ENCODE results near the gene RNF212.

DNA sequence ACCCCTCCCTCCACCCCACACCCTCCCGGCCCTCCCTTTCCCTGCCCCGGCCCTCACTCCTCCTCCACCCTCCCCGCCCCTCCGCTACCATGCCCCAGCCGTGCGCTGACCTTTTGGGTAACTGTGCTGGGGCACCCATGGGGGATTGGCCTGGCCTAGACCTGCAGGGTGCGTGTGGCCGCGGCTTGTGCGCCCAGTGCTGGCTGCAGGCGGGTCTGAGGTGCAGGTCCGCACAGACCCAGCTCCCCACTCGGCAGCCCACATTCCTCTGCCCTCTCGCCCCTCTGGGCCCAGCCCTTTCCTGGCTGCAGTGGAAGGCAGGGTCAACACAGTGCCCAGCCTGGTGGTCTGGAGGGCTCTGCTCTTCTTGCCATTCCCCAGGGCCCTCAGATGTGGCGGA lies 77.3 kb downstream of the RNF212 start:
- TF ChIP-seq, protein P1, sequence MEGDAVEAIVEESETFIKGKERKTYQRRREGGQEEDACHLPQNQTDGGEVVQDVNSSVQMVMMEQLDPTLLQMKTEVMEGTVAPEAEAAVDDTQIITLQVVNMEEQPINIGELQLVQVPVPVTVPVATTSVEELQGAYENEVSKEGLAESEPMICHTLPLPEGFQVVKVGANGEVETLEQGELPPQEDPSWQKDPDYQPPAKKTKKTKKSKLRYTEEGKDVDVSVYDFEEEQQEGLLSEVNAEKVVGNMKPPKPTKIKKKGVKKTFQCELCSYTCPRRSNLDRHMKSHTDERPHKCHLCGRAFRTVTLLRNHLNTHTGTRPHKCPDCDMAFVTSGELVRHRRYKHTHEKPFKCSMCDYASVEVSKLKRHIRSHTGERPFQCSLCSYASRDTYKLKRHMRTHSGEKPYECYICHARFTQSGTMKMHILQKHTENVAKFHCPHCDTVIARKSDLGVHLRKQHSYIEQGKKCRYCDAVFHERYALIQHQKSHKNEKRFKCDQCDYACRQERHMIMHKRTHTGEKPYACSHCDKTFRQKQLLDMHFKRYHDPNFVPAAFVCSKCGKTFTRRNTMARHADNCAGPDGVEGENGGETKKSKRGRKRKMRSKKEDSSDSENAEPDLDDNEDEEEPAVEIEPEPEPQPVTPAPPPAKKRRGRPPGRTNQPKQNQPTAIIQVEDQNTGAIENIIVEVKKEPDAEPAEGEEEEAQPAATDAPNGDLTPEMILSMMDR (conservative IDR thresholded peaks at IDR 0.05) = no peak
- TF ChIP-seq ZFX (IDR thresholded peaks at IDR 0.05) = no peak
